ENCODE results near the gene BCAS3. TPM values are rescaled to one million over a fixed set of nuclear protein-coding genes. Genes with fewer than 3 reads are reported as not detected.

Gene BCAS3
- total RNA-seq, 4 donors from 2014 or later: 13.0 to 27.8 (median 20.7) TPM

DNA sequence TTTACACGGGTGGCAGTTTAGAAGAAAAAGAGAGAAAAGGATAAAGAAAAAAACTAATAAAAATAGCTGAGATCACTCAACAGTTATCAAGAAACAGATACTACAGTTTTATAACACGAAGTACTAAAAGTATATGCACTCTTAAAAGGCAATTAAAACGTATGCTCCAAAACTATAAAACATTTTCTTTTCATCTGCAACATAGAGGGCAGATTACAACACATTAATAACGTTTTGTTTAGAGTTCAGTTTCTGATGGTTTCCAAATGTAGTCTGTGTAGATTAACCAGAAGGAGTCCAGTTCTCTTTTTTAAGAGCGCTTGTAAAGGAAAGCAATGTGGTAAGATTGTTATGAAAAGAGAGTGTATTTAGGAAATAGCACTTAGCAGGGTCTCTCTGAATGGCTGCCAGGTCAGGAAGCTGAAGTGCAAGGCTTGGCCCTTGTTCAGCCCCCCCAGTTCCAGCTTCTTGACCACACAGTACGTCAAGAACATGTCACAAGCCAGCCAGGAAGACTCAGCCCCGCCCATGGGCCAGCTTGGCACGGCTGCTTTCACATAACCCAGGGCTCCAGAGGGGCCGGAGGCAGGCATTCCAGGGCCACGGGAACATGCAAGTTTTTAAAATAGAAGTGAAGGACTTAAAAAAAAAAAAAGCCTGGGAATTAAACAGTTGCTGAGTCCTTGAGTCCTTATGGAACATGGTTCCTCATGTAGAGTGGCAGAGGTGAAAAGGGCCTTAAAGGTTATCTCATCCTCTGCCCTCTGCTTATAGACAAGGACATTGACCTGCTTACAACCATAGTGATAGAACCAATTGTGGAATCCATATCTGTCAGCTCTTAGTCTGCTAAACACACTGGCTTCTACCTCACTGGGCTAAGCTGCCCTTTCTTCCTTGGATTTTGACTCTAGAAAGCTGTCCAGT, 574.6 kb downstream of the BCAS3 start:
- no peak for TF ChIP-seq POLR2A (IDR thresholded peaks at IDR 0.05)
- no peak for TF ChIP-seq CTCF (IDR thresholded peaks at IDR 0.05)
- Histone ChIP-seq H3K36me3 (no peaks in the 10 kb centered on the region), H3K4me1 (peaks cover 0 to 57% (median 12%) of the 10 kb centered on the region in 3 donors), H3K27me3 (no peaks in the 10 kb centered on the region), H3K4me3 (peak overlapping the region in 1 of 4 donors; percentile 7), H3K27ac (peak overlapping the region; percentile 41 to 84 (median 79)), H3K9me3 (no peaks in the 10 kb centered on the region)
- intact Hi-C loops (cut with DNase I): no loop called here
- peak; percentile 21 for DNase-seq
- 33 to 34% methylated on average over 9 to 10 of the region's 10 CpGs for whole genome bisulfite sequencing, 2 donors

DNA sequence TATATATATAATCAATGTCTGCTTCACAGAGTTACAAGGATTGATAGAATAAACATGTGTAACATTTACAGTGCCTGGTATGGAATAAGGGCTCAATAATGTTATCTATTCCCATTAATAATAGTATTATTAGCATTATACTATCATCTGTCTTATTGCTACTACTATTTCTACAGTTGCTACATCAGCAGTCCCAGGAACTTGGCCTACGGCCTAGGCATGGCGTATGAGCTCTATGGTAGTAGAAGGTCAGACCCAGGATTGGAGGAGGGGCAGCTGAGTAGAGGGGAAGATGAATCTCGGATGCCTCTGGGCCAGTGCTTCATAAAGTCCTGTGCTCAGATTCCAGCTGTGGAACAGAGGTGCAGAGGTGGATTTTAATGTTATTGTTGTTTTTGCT, 575.7 kb downstream of the BCAS3 start:
- H3K9me3 ChIP-seq: no peaks in the 10 kb centered on the region
- peaks cover 0 to 57% (median 12%) of the 10 kb centered on the region in 3 donors for H3K4me1 ChIP-seq
- TF ChIP-seq CTCF (IDR thresholded peaks at IDR 0.05) (no peak), POLR2A (IDR thresholded peaks at IDR 0.05) (no peak)
- intact Hi-C loops (cut with DNase I): no loop called here
- 70 to 78% methylated on average over 3 of the region's 3 CpGs for WGBS, 2 donors
- no peaks in the 10 kb centered on the region for H3K36me3 ChIP-seq
- no peaks in the 10 kb centered on the region for H3K27me3 ChIP-seq
- DNase-seq: no peak
- peak overlapping the region; percentile 41 to 84 (median 79) for H3K27ac ChIP-seq
- no peak overlapping the region for H3K4me3 ChIP-seq

DNA sequence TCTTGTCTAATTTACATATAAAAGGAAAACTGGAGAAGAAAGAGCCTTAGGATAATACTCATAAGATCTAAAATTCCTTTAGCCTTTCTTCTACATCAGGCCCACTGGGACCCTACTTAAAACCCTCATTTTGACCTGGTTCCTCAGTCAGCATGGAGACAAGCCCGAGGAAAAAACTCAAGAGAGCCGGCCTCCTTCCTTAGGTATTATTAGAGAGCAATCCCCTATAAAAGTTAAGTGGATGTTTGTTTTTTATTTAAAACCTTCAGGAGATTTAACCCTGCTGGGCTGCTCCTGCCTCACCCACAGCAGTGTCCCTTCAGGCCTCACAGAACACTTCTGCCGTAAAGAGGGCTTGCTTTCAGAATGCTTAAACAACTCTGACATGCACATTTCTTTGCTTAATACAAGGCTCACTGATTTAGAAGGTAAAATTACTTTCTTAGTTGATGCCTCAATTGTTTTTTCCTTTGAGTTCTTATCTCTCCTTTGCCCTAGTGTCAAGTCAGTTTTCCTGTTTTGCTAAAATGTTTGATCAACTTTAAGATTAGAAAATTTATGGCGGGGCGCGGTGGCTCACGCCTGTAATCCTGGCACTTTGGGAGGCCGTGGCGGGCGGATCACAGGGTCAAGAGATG, 576.4 kb downstream of the BCAS3 start:
- H3K27ac ChIP-seq: peak overlapping the region; percentile 41 to 84 (median 79)
- H3K27me3 ChIP-seq: no peaks in the 10 kb centered on the region
- H3K36me3 ChIP-seq: no peaks in the 10 kb centered on the region
- intact Hi-C loops (cut with DNase I): no loop called here
- no peak overlapping the region for H3K4me3 ChIP-seq
- DNase-seq: no peak
- H3K9me3 ChIP-seq: no peaks in the 10 kb centered on the region
- TF ChIP-seq POLR2A (IDR thresholded peaks at IDR 0.05): no peak
- no peak for TF ChIP-seq CTCF (IDR thresholded peaks at IDR 0.05)
- peaks cover 0 to 56% (median 12%) of the 10 kb centered on the region in 3 donors for H3K4me1 ChIP-seq
- WGBS, 2 donors: 85 to 95% methylated on average over 3 to 9 of the region's 10 CpGs

GRCh38 chr17:61254904-61255303, 577.3 kb downstream of the BCAS3 start:
- intact Hi-C loops (cut with DNase I): no loop called here
- 55 to 79% methylated on average over 1 of the region's 1 CpG for WGBS, 2 donors
- Histone ChIP-seq H3K36me3 (no peaks in the 10 kb centered on the region), H3K27me3 (no peaks in the 10 kb centered on the region), H3K9me3 (no peaks in the 10 kb centered on the region), H3K27ac (peak overlapping the region; percentile 12 to 84 (median 66)), H3K4me3 (no peak overlapping the region), H3K4me1 (peaks cover 0 to 54% (median 12%) of the 10 kb centered on the region in 3 donors)
- DNase-seq: no peak
- TF ChIP-seq CTCF (IDR thresholded peaks at IDR 0.05) (no peak), POLR2A (IDR thresholded peaks at IDR 0.05) (no peak)

DNA sequence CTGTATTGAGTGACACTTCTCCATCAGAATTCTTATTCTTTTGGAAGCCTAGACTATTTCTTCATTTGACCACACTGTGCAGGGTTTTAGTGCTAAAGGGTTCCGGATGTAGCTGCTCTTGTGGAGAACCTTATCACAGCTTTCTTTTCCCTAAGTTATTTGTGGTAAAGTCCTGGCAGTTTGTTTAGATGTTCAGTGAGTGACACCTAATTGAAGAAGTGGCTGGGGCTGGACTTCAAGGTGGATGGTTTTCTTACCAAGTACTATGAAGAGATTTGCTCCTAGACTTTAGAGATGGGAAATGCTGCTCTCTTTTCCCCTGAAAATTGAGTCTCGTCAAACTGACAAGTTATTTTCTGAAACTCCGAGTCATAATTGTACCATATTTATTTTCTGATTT, 578.0 kb downstream of the BCAS3 start:
- H3K27me3 ChIP-seq: no peaks in the 10 kb centered on the region
- TF ChIP-seq POLR2A (IDR thresholded peaks at IDR 0.05) (no peak), CTCF (IDR thresholded peaks at IDR 0.05) (no peak)
- intact Hi-C loops (cut with DNase I): no loop called here
- peaks cover 0 to 54% (median 11%) of the 10 kb centered on the region in 3 donors for H3K4me1 ChIP-seq
- no peaks in the 10 kb centered on the region for H3K36me3 ChIP-seq
- no peak for DNase-seq
- 81 to 89% methylated on average over 3 of the region's 3 CpGs for WGBS, 2 donors
- no peaks in the 10 kb centered on the region for H3K9me3 ChIP-seq
- H3K27ac ChIP-seq: peak overlapping the region in 3 of 4 donors; percentile 57 to 84 (median 75)
- H3K4me3 ChIP-seq: no peak overlapping the region
